Dedifferentiated amniotic fluid mesenchymal stem cell (primary cell): ENCODE data around the gene EXOC6B.

Source experiments
- DNase-seq: peaks from one replicate; pipeline ENCODE4 v3.0.0-alpha.2; 2016; ENCODE audit errors: extremely low spot score

EXOC6B gene

GRCh38 chr2:72275084-72275483 lies 550.7 kb downstream of the EXOC6B start:
- no peak for DNase-seq

GRCh38 chr2:72274380-72274797 lies 551.4 kb downstream of the EXOC6B start:
- no peak for DNase-seq

GRCh38 chr2:72273384-72273783 lies 552.4 kb downstream of the EXOC6B start:
- DNase-seq: no peak

- DNase-seq: no peak
These were observed 553.8 kb downstream of the EXOC6B start for GRCh38 chr2:72271766-72272641.

- no peak for DNase-seq
These were observed 554.6 kb downstream of the EXOC6B start for GRCh38 chr2:72271276-72271614.

GRCh38 chr2:72270556-72271275 lies 555.1 kb downstream of the EXOC6B start:
- DNase-seq: no peak

GRCh38 chr2:72263776-72264060 lies 562.1 kb downstream of the EXOC6B start:
- no peak for DNase-seq

- no peak for DNase-seq
These were observed 562.6 kb downstream of the EXOC6B start for GRCh38 chr2:72263043-72263775.

- no peak for DNase-seq
These were observed 564.8 kb downstream of the EXOC6B start for GRCh38 chr2:72261076-72261475.

GRCh38 chr2:72255540-72255939 lies 570.3 kb downstream of the EXOC6B start:
- no peak for DNase-seq

GRCh38 chr2:72254831-72255451 lies 570.9 kb downstream of the EXOC6B start:
- DNase-seq: no peak

- no peak for DNase-seq
These were observed 587.5 kb downstream of the EXOC6B start for GRCh38 chr2:72238311-72238710.

- DNase-seq: no peak
These were observed 588.3 kb downstream of the EXOC6B start for GRCh38 chr2:72237549-72237948.

GRCh38 chr2:72236445-72237067 lies 589.3 kb downstream of the EXOC6B start:
- peak; percentile 83 for DNase-seq

GRCh38 chr2:72235497-72236415 lies 590.1 kb downstream of the EXOC6B start:
- DNase-seq: no peak

GRCh38 chr2:72233211-72233610 lies 592.6 kb downstream of the EXOC6B start:
- DNase-seq: no peak

- peak; percentile 63 for DNase-seq
These were observed 602.8 kb downstream of the EXOC6B start for GRCh38 chr2:72222829-72223564.

GRCh38 chr2:72220170-72220569 lies 605.7 kb downstream of the EXOC6B start:
- no peak for DNase-seq

GRCh38 chr2:72214429-72215143 lies 611.2 kb downstream of the EXOC6B start:
- peak; percentile 70 for DNase-seq
